SK-N-SH (cell line): ENCODE data around the gene MAPK8IP1. TPM values are rescaled to one million over a fixed set of nuclear protein-coding genes. Genes with fewer than 3 reads are reported as not detected.

ENCODE experiments used
- CTCF ChIA-PET: fragments of 300-600, 350-600 bp; formaldehyde crosslinking; extraction: SDS; loops from one replicate; lab custom pipeline; 2021; lab: Yijun Ruan, JAX
- POLR2A ChIA-PET: fragments of 350-600 bp; sonication (Branson Sonifier 250); formaldehyde crosslinking; extraction: SDS; loops from one replicate; lab custom pipeline; 2020; ENCODE audit warnings: antibody characterized with exemption, inconsistent platforms; lab: Yijun Ruan, JAX
- DNase-seq: peaks from one replicate; pipeline ENCODE4 v3.0.0; 2012
- H2AFZ ChIP-seq: fragments of 200-600 bp; sonication (generic); 2 replicates; pipeline ENCODE4 v1.8.1; 2016; ENCODE audit warnings: antibody characterized with exemption, mild to moderate bottlenecking, low read depth
- H3F3A ChIP-seq: fragments of 200-600 bp; sonication (generic); replicated peaks from 2 replicates; pipeline ENCODE3; 2016; ENCODE audit warnings: antibody characterized with exemption, mild to moderate bottlenecking; ENCODE audit not compliant: insufficient read depth
- H3K27ac ChIP-seq, 2 experiments: fragments of 200-500 bp in 1 of 2; fragments of 200-600 bp in 1 of 2; sonication (Bioruptor generic) in 1 of 2; sonication (generic), shearing (Covaris generic) in 1 of 2; 2 replicates each; pipeline versions ENCODE4 v1.5.1 to v1.6.1; 2014 to 2016; ENCODE audit warnings: low read depth in 2 of 2, inconsistent platforms in 1 of 2, low read length in 1 of 2, mild to moderate bottlenecking in 1 of 2, mixed read lengths in 1 of 2
- H3K27me3 ChIP-seq: fragments of 200-600 bp; sonication (generic), shearing (Covaris generic); 2 replicates; pipeline ENCODE4 v1.6.1; 2016; ENCODE audit warnings: mixed run types; ENCODE audit not compliant: insufficient read depth
- H3K36me3 ChIP-seq, 2 experiments: fragments of 200-500 bp in 1 of 2; fragments of 200-600 bp in 1 of 2; sonication (Bioruptor generic) in 1 of 2; sonication (generic) in 1 of 2; replicated peaks in 1 of 2; 2 replicates each; pipeline versions ENCODE3 to v1.5.1; 2014 to 2016; ENCODE audit warnings: low read length in 1 of 2, mild to moderate bottlenecking in 1 of 2; ENCODE audit not compliant: insufficient read depth in 2 of 2, control insufficient read depth in 1 of 2
- H3K4me1 ChIP-seq, 2 experiments: fragments of 200-500 bp in 1 of 2; fragments of 200-600 bp in 1 of 2; sonication (Bioruptor generic) in 1 of 2; sonication (generic), shearing (Covaris generic) in 1 of 2; 2 replicates each; pipeline versions ENCODE4 v1.5.1 to v1.6.1; 2014 to 2016; ENCODE audit warnings: low read depth in 1 of 2, low read length in 1 of 2, mixed run types in 1 of 2; ENCODE audit not compliant: insufficient read depth in 2 of 2, control insufficient read depth in 1 of 2
- H3K4me2 ChIP-seq: fragments of 200-600 bp; sonication (generic), shearing (Covaris generic); 2 replicates; pipeline ENCODE4 v1.6.1; 2017; ENCODE audit warnings: mixed run types
- H3K4me3 ChIP-seq, 2 experiments: fragments of 200-500 bp in 1 of 2; fragments of 200-600 bp in 1 of 2; sonication (Bioruptor generic) in 1 of 2; sonication (generic), shearing (Covaris generic) in 1 of 2; 2 replicates each; pipeline versions ENCODE4 v1.5.1 to v1.8.1; 2014 to 2016; ENCODE audit warnings: low read depth in 2 of 2, inconsistent platforms in 1 of 2, low read length in 1 of 2, mild to moderate bottlenecking in 1 of 2, mixed read lengths in 1 of 2, moderate library complexity in 1 of 2
- H3K79me2 ChIP-seq: fragments of 200-600 bp; sonication (generic); 2 replicates; pipeline ENCODE4 v1.8.1; 2017; ENCODE audit warnings: mild to moderate bottlenecking; ENCODE audit not compliant: insufficient read depth
- H3K9ac ChIP-seq: fragments of 200-600 bp; sonication (generic); 2 replicates; pipeline ENCODE4 v1.6.1; 2017; ENCODE audit warnings: mixed run types
- H3K9me2 ChIP-seq: fragments of 200-600 bp; sonication (generic); 2 replicates; pipeline ENCODE4 v1.6.1; 2017; ENCODE audit warnings: mixed run types
- H3K9me3 ChIP-seq: fragments of 200-600 bp; sonication (generic); 2 replicates; pipeline ENCODE4 v1.6.1; 2017; ENCODE audit warnings: mixed run types, mild to moderate bottlenecking, moderate library complexity
- H4K20me1 ChIP-seq: fragments of 200-600 bp; sonication (generic); 2 replicates; pipeline ENCODE4 v1.6.1; 2017; ENCODE audit warnings: mild to moderate bottlenecking, mixed run types; ENCODE audit not compliant: insufficient read depth
- CHD2 ChIP-seq: fragments of 150-350 bp; IDR thresholded peaks from 2 replicates; pipeline ENCODE4 v1.6.1; 2018; ENCODE audit warnings: low read length; ENCODE audit not compliant: partially characterized antibody
- EP300 ChIP-seq, 2 experiments: IDR thresholded peaks; 2 replicates each; pipeline versions ENCODE4 v1.4.0 to v1.6.1; 2012; ENCODE audit warnings: borderline replicate concordance in 1 of 2, low read depth in 1 of 2, low read length in 1 of 2
- EZH2phosphoT487 ChIP-seq: fragments of 200-600 bp; sonication (generic); IDR thresholded peaks from 2 replicates; pipeline ENCODE4 v1.6.1; 2017; ENCODE audit warnings: low read depth, mixed run types, mild to moderate bottlenecking, antibody characterized with exemption, moderate library complexity, borderline replicate concordance
- FOXJ3 ChIP-seq: sonication (generic); formaldehyde crosslinking; IDR thresholded peaks from 2 replicates; pipeline ENCODE4 v1.5.1; 2020; ENCODE audit warnings: mild to moderate bottlenecking, missing genetic modification reagents
- FOXM1 ChIP-seq: IDR thresholded peaks from 2 replicates; pipeline ENCODE4 v1.4.0; 2012; ENCODE audit warnings: low read depth, mild to moderate bottlenecking
- GATA2 ChIP-seq: sonication (generic); formaldehyde crosslinking; IDR thresholded peaks from 2 replicates; pipeline ENCODE4 v1.5.0; 2020; ENCODE audit warnings: mild to moderate bottlenecking, missing genetic modification reagents
- JUND ChIP-seq: IDR thresholded peaks from 2 replicates; pipeline ENCODE4 v1.4.0; 2012
- MAX ChIP-seq: IDR thresholded peaks from 2 replicates; pipeline ENCODE4 v1.4.0; 2012; ENCODE audit warnings: low read depth
- MEF2A ChIP-seq: IDR thresholded peaks from 2 replicates; pipeline ENCODE4 v1.4.0; 2012; ENCODE audit warnings: low read depth, borderline replicate concordance
- MXI1 ChIP-seq: IDR thresholded peaks from 2 replicates; pipeline ENCODE4 v1.6.1; 2012; ENCODE audit warnings: mild to moderate bottlenecking, low read depth, low read length, improper control_type of control experiment
- NFIC ChIP-seq: IDR thresholded peaks from 2 replicates; pipeline ENCODE4 v1.4.0; 2012; ENCODE audit warnings: borderline replicate concordance
- RFX5 ChIP-seq: IDR thresholded peaks from 2 replicates; pipeline ENCODE4 v1.6.1; 2012; ENCODE audit warnings: mild to moderate bottlenecking, improper control_type of control experiment, low read length
- SIN3A ChIP-seq: IDR thresholded peaks from 2 replicates; pipeline ENCODE4 v1.6.1; 2012; ENCODE audit warnings: low read depth, mild to moderate bottlenecking, low read length, moderate library complexity, borderline replicate concordance
- USF1 ChIP-seq: IDR thresholded peaks from 2 replicates; pipeline ENCODE4 v1.4.0; 2012; ENCODE audit warnings: low read depth, borderline replicate concordance
- YY1 ChIP-seq: IDR thresholded peaks from 2 replicates; pipeline ENCODE4 v1.4.0; 2012; ENCODE audit warnings: low read depth, mild to moderate bottlenecking
- ZBTB33 ChIP-seq: IDR thresholded peaks from 2 replicates; pipeline ENCODE4 v1.4.0; 2012; ENCODE audit warnings: low read depth, borderline replicate concordance
- WGBS: methylation state at CpG from one replicate; pipeline ENCODE4 v1.1.6; 2017; ENCODE audit warnings: low lambda C conversion rate; 5-methylcytosine and 5-hydroxymethylcytosine counted together
- polyA plus RNA-seq, 3 experiments: library from polyadenylated mRNA; depleted of rRNA; stranded (reverse); fragments of >200 nt; gene quantifications; 2 replicates each; pipeline ENCODE4 v1.2.3, GENCODE V29; 2012

The MAPK8IP1 gene
- polyA plus RNA-seq, 1 of the 3 experiments (the other 2 are of a cell fraction), result 12.5 TPM

GRCh38 chr11:45945397-45945999, 60.0 kb downstream of the MAPK8IP1 start:
- Histone ChIP-seq H3K4me1 (no peaks in the 10 kb centered on the region), H3F3A (no peaks in the 10 kb centered on the region), H3K27ac (no peak overlapping the region), H4K20me1 (no peaks in the 10 kb centered on the region), H2AFZ (no peak overlapping the region), H3K36me3 (peaks cover 49 to 71% of the 10 kb centered on the region in 2 experiments), H3K79me2 (no peaks in the 10 kb centered on the region), H3K4me3 (no peak overlapping the region), H3K9me2 (no peaks in the 10 kb centered on the region), H3K9ac (no peak overlapping the region), H3K4me2 (no peak overlapping the region), H3K27me3 (no peaks in the 10 kb centered on the region), H3K9me3 (no peaks in the 10 kb centered on the region)
- no peak for DNase-seq
- TF ChIP-seq RFX5 (no peak), JUND (no peak), MEF2A (no peak), EZH2phosphoT487 (no peak)
- ChIA-PET CTCF (interaction anchor here (0.7 to 1.0 kb wide), 2 partner anchors 14 to 61 kb away, joined by 3 to 4 read pairs; no protein-coding TSS in a partner anchor), POLR2A (no interaction called here)
- 96% methylated on average over 3 of the region's 3 CpGs for WGBS

GRCh38 chr11:45947885-45948284, 62.4 kb downstream of the MAPK8IP1 start:
- CTCF ChIA-PET, result interaction anchor here (1.0 to 5.9 kb wide), 3 partner anchors 12 to 75 kb away, joined by 5 to 36 read pairs (median 8); no protein-coding TSS in a partner anchor

GRCh38 chr11:45948356-45948755, 62.9 kb downstream of the MAPK8IP1 start:
- Histone ChIP-seq H3K27me3 (no peaks in the 10 kb centered on the region), H3K36me3 (peaks cover 51 to 79% of the 10 kb centered on the region in 2 experiments), H3K27ac (no peak overlapping the region), H4K20me1 (no peaks in the 10 kb centered on the region), H3K9ac (no peak overlapping the region), H3K4me1 (no peaks in the 10 kb centered on the region), H3K4me2 (no peak overlapping the region), H3K9me3 (no peaks in the 10 kb centered on the region), H2AFZ (no peak overlapping the region), H3F3A (no peaks in the 10 kb centered on the region), H3K9me2 (no peaks in the 10 kb centered on the region), H3K79me2 (no peaks in the 10 kb centered on the region), H3K4me3 (no peak overlapping the region)
- no peak for DNase-seq
- WGBS, result 100% methylated on average over 3 of the region's 3 CpGs
- ChIA-PET CTCF (interaction anchor here (1.0 to 5.9 kb wide), 3 partner anchors 12 to 76 kb away, joined by 5 to 36 read pairs (median 8); no protein-coding TSS in a partner anchor), POLR2A (no interaction called here)
- no peak for TF ChIP-seq FOXJ3 (CRISPR knock-in tag)
- TF ChIP-seq EP300 (IDR thresholded peaks at IDR 0.05; ENCODE audit: borderline replicate concordance in 1 of 2, low read depth in 1 of 2, low read length in 1 of 2), result no peak
- TF ChIP-seq ZBTB33, result no peak
- TF ChIP-seq FOXM1, result no peak
- no peak for TF ChIP-seq MAX

More at GRCh38 chr11:45947885-45948284, 62.4 kb downstream of the MAPK8IP1 start:
- no peaks in the 10 kb centered on the region for H3K79me2 ChIP-seq
- POLR2A ChIA-PET, result no interaction called here
- H3K9me2 ChIP-seq, result no peaks in the 10 kb centered on the region
- no peaks in the 10 kb centered on the region for H3F3A ChIP-seq
- H3K27ac ChIP-seq, result no peak overlapping the region
- H4K20me1 ChIP-seq, result no peaks in the 10 kb centered on the region
- TF ChIP-seq FOXJ3 (CRISPR knock-in tag) (no peak), RFX5 (no peak), NFIC (no peak), CHD2 (no peak), SIN3A (no peak), EP300 (IDR thresholded peaks at IDR 0.05; ENCODE audit: borderline replicate concordance in 1 of 2, low read depth in 1 of 2, low read length in 1 of 2) (no peak), USF1 (no peak), MXI1 (no peak), GATA2 (CRISPR knock-in tag) (no peak), YY1 (no peak)
- DNase-seq, result no peak
- no peak overlapping the region for H3K9ac ChIP-seq
- WGBS, result 93% methylated on average over 1 of the region's 1 CpG
- H3K4me3 ChIP-seq, result no peak overlapping the region
- H3K4me1 ChIP-seq, result no peaks in the 10 kb centered on the region
- no peak overlapping the region for H2AFZ ChIP-seq
- H3K27me3 ChIP-seq, result no peaks in the 10 kb centered on the region
- H3K36me3 ChIP-seq, result peaks cover 47 to 74% of the 10 kb centered on the region in 2 experiments
- no peaks in the 10 kb centered on the region for H3K9me3 ChIP-seq
- no peak overlapping the region for H3K4me2 ChIP-seq
